Ascending aorta (tissue), 2 donors: ENCODE results near the gene ATG16L2. TPM values are rescaled to one million over a fixed set of nuclear protein-coding genes. Genes with fewer than 3 reads are reported as not detected.

Experiments used
- DNase-seq, 2 donors: peaks; one replicate each; pipeline ENCODE4 v3.0.0-alpha.2; 2019; ENCODE audit warnings: low spot score in 2 of 2
- H3K27ac ChIP-seq, 2 donors: fragments of 200-600 bp; sonication (generic); one replicate each; pipeline ENCODE4 v1.5.1; 2016 to 2017; ENCODE audit warnings: mild to moderate bottlenecking in 1 of 2
- H3K27me3 ChIP-seq: fragments of 200-600 bp; sonication (generic); one replicate; pipeline ENCODE4 v1.5.1; 2017
- H3K36me3 ChIP-seq, 2 donors: fragments of 200-600 bp; sonication (generic); one replicate each; pipeline ENCODE4 v1.5.1; 2016
- H3K4me1 ChIP-seq, 2 donors: fragments of 200-600 bp; sonication (generic); one replicate each; pipeline ENCODE4 v1.5.1; 2016 to 2017; ENCODE audit warnings: mild to moderate bottlenecking in 1 of 2
- H3K4me3 ChIP-seq, 2 donors: fragments of 200-600 bp; sonication (generic); one replicate each; pipeline ENCODE4 v1.5.1; 2016 to 2017; ENCODE audit warnings: mild to moderate bottlenecking in 1 of 2
- H3K9me3 ChIP-seq, 2 donors: fragments of 200-600 bp; sonication (generic); one replicate each; pipeline ENCODE4 v1.5.1; 2016
- intact Hi-C: fragments of 100-400 bp; cut with DNase I; formaldehyde crosslinking; loops from one replicate; pipeline ENCODE4 v1.15.1; 2023
- total RNA-seq: library from RNA; depleted of rRNA; stranded (reverse); fragments of >200 nt; gene quantifications from one replicate; pipeline ENCODE4 v1.1.0, GENCODE V29; 2016
- TF ChIP-seq, protein P1 (sequence below), 3 experiments: fragments of 200-600 bp in 2 of 3; fragments of 450-650 bp in 1 of 3; sonication (generic) in 2 of 3; IDR thresholded peaks; one replicate each; pipeline ENCODE4 v1.5.1; 2016 to 2019; ENCODE audit warnings: antibody characterized with exemption in 3 of 3, mild to moderate bottlenecking in 1 of 3, moderate library complexity in 1 of 3

The ATG16L2 gene
- total RNA-seq, 1 donor from 2014 or later, result 21.2 TPM

- H3K27me3 ChIP-seq, result no peaks in the 10 kb centered on the region
- no peaks in the 10 kb centered on the region for H3K9me3 ChIP-seq
- H3K27ac ChIP-seq, result peak overlapping the region; percentile 97 to 99
- H3K4me1 ChIP-seq, result peaks cover 23 to 50% of the 10 kb centered on the region in 2 donors
- H3K36me3 ChIP-seq, result peaks cover 0 to 7% of the 10 kb centered on the region in 2 donors
- TF ChIP-seq, protein P1, sequence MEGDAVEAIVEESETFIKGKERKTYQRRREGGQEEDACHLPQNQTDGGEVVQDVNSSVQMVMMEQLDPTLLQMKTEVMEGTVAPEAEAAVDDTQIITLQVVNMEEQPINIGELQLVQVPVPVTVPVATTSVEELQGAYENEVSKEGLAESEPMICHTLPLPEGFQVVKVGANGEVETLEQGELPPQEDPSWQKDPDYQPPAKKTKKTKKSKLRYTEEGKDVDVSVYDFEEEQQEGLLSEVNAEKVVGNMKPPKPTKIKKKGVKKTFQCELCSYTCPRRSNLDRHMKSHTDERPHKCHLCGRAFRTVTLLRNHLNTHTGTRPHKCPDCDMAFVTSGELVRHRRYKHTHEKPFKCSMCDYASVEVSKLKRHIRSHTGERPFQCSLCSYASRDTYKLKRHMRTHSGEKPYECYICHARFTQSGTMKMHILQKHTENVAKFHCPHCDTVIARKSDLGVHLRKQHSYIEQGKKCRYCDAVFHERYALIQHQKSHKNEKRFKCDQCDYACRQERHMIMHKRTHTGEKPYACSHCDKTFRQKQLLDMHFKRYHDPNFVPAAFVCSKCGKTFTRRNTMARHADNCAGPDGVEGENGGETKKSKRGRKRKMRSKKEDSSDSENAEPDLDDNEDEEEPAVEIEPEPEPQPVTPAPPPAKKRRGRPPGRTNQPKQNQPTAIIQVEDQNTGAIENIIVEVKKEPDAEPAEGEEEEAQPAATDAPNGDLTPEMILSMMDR (IDR thresholded peaks at IDR 0.05), result peak; percentile 93 to 98 (median 93)
- intact Hi-C loops, result loop anchor here (1.0 to 5.0 kb wide), 3 partner anchors 17 to 456 kb away; no protein-coding TSS in a partner anchor
- peak in 1 of 2 donors; percentile 94 for DNase-seq
- no peak overlapping the region for H3K4me3 ChIP-seq
These were observed 17.5 kb downstream of the ATG16L2 start for GRCh38 chr11:72831521-72832300.

GRCh38 chr11:72832301-72833082 lies 18.3 kb downstream of the ATG16L2 start:
- no peaks in the 10 kb centered on the region for H3K9me3 ChIP-seq
- H3K36me3 ChIP-seq, result peaks cover 2 to 11% of the 10 kb centered on the region in 2 donors
- no peak overlapping the region for H3K4me3 ChIP-seq
- intact Hi-C loops, result loop anchor here (5.0 kb wide), 1 partner anchor 455 kb away; no protein-coding TSS in a partner anchor
- H3K27me3 ChIP-seq, result no peaks in the 10 kb centered on the region
- DNase-seq, result no peak
- peak overlapping the region; percentile 97 to 99 for H3K27ac ChIP-seq
- peaks cover 23 to 56% of the 10 kb centered on the region in 2 donors for H3K4me1 ChIP-seq
- TF ChIP-seq, protein P1 (IDR thresholded peaks at IDR 0.05), result no peak

DNA sequence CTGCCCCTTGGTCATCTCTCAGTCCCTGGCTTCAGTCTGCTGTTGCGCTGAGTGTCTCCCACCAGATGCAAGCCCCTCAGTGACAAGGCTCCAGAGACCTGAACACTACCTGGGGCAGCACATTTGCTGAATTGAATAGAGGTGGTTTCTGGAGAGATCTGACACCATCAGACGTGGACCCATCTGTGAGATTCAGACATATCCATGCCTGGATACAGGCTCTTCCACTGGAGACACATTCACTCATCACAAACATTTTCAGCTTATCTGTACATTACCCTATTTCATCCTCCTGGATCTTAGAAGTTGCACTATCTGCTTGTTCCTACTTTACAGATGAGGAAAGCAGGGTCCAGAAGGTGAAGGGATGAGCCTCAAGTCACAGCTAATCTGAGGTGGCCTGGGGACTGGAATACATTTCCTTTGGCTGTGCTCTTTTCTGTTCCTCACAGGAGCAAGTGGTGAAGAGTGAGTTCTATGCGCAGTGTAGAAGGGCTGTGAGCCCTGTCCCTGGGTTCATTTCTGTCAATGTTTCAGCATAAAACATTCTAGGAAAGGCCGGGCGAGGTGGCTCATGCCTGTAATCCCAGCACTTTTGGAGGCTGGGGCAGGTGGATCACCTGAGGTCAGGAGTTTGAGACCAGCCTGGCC lies 19.0 kb downstream of the ATG16L2 start:
- Histone ChIP-seq H3K4me3 (no peak overlapping the region), H3K27ac (peak overlapping the region; percentile 97 to 99), H3K27me3 (no peaks in the 10 kb centered on the region), H3K4me1 (peaks cover 23 to 56% of the 10 kb centered on the region in 2 donors), H3K36me3 (peaks cover 9 to 14% of the 10 kb centered on the region in 2 donors), H3K9me3 (no peaks in the 10 kb centered on the region)
- TF ChIP-seq, protein P1 (IDR thresholded peaks at IDR 0.05), result no peak
- intact Hi-C loops, result loop anchor here (5.0 kb wide), 1 partner anchor 454 kb away; no protein-coding TSS in a partner anchor
- DNase-seq, result no peak

DNA sequence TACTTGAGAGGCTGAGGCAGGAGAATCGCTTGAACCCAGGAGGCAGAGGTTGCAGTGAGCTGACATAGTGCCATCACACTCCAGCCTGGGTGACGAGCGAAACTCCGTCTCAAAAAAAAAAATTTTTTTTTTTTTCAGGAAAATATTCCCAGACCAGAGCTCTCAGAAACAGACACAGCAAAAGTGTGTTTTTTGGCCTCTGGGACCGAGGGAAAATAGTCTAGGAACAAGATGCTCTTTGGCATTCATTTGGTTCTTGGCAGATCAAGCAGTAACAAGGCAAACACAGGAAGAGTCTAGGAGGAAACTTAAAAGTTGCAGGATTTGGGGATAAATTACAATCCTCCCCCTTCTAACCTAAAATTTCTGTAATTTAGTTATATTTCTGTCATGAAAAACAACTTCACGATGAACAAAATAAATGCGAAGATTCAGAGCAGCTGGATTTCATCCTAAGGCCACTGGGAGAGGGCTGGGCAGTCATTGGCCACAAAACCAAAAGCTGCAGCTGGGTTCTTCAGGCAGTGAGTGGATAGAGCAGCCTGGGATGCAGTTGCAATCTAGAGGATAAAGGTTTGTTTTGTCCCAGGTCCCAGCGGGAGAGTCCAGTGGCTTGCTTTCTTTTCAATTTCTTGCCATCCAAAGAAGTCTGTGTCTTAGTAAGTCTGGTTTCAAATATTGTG lies 19.7 kb downstream of the ATG16L2 start:
- no peaks in the 10 kb centered on the region for H3K9me3 ChIP-seq
- peak overlapping the region; percentile 97 to 99 for H3K27ac ChIP-seq
- H3K27me3 ChIP-seq, result no peaks in the 10 kb centered on the region
- peaks cover 23 to 56% of the 10 kb centered on the region in 2 donors for H3K4me1 ChIP-seq
- peak overlapping the region; percentile 11 to 34 for H3K4me3 ChIP-seq
- TF ChIP-seq, protein P1 (IDR thresholded peaks at IDR 0.05), result no peak
- intact Hi-C loops, result loop anchor here (1.0 to 5.0 kb wide), 3 partner anchors 308 to 453 kb away; partner anchors contain the start of gene FCHSD2
- H3K36me3 ChIP-seq, result peaks cover 13% of the 10 kb centered on the region in 2 donors
- DNase-seq, result no peak
